Stimulated activated CD8-positive, alpha-beta memory T cell treated with anti-CD3 and anti-CD28 coated beads, Interleukin-7, amount 100 ng/mL, for 48 hours (primary cell): ENCODE results near the gene CRLF2.
"Not testable (repeated sequence)": the region's sequence is repeated elsewhere in the genome, so short reads cannot be mapped to it uniquely, and the experiment has no call there.

ENCODE experiments used
- DNase-seq, 2 donors: peaks; one replicate each; pipeline ENCODE4 v3.0.0-alpha.2; 2020; ENCODE audit warnings: low read depth in 1 of 2; ENCODE audit errors: extremely low read depth in 1 of 2

The CRLF2 gene

GRCh38 chrX:1170243-1170642 lies 42.2 kb downstream of the CRLF2 start:
- no peak for DNase-seq

- DNase-seq: no peak
Measured at GRCh38 chrX:1169189-1169588, 43.3 kb downstream of the CRLF2 start.

- no peak for DNase-seq
Measured at GRCh38 chrX:1167918-1168481, 44.4 kb downstream of the CRLF2 start.

- DNase-seq: no peak
Measured at GRCh38 chrX:1167466-1167865, 45.0 kb downstream of the CRLF2 start.

GRCh38 chrX:1165535-1166196 lies 46.8 kb downstream of the CRLF2 start:
- no peak for DNase-seq

- no peak for DNase-seq
Measured at GRCh38 chrX:1164322-1165288, 47.8 kb downstream of the CRLF2 start.

GRCh38 chrX:1163231-1163630 lies 49.2 kb downstream of the CRLF2 start:
- no peak for DNase-seq

GRCh38 chrX:1162119-1162916 lies 50.1 kb downstream of the CRLF2 start:
- DNase-seq: no peak

- DNase-seq: no peak
Measured at GRCh38 chrX:1159548-1159947, 52.9 kb downstream of the CRLF2 start.

- DNase-seq: not testable (repeated sequence)
Measured at GRCh38 chrX:1156681-1157455, 55.6 kb downstream of the CRLF2 start.

GRCh38 chrX:1153940-1154339 lies 58.5 kb downstream of the CRLF2 start:
- no peak for DNase-seq

GRCh38 chrX:1152090-1152489 lies 60.4 kb downstream of the CRLF2 start:
- no peak for DNase-seq

GRCh38 chrX:1151378-1152077 lies 60.9 kb downstream of the CRLF2 start:
- DNase-seq: no peak

GRCh38 chrX:1150569-1151347 lies 61.7 kb downstream of the CRLF2 start:
- DNase-seq: no peak

- DNase-seq: no peak
Measured at GRCh38 chrX:1147611-1148515, 64.6 kb downstream of the CRLF2 start.

GRCh38 chrX:1144293-1144692 lies 68.2 kb downstream of the CRLF2 start:
- no peak for DNase-seq
